Upper lobe of left lung (tissue), 6 donors: Measurements from ENCODE around the gene KLHL7. TPM values are rescaled to one million over a fixed set of nuclear protein-coding genes. Genes with fewer than 3 reads are reported as not detected.

ENCODE experiments used
- ATAC-seq, 2 donors: fragments of 200-7000 bp; cut with Tn5 transposase; one replicate each; pipeline ENCODE4 v1.9.1; 2022; ENCODE audit warnings: mild to moderate bottlenecking in 2 of 2, moderate library complexity in 2 of 2; ENCODE audit not compliant: low FRiP score in 2 of 2
- DNase-seq, 2 donors: peaks; one replicate each; pipeline ENCODE4 v3.0.0-alpha.2; 2019 to 2020
- H3K27ac ChIP-seq, 4 donors: fragments of 200-600 bp; sonication (generic); one replicate each; pipeline ENCODE4 v1.5.1; 2016 to 2019
- H3K27me3 ChIP-seq, 4 donors: fragments of 200-600 bp; sonication (generic); one replicate each; pipeline ENCODE4 v1.5.1; 2017 to 2019
- H3K36me3 ChIP-seq, 4 donors: fragments of 200-600 bp; sonication (generic); one replicate each; pipeline ENCODE4 v1.5.1; 2016 to 2019
- H3K4me1 ChIP-seq, 4 donors: fragments of 200-600 bp; sonication (generic); one replicate each; pipeline ENCODE4 v1.5.1; 2018 to 2019
- H3K4me3 ChIP-seq, 4 donors: fragments of 200-600 bp; sonication (generic); one replicate each; pipeline ENCODE4 v1.5.1; 2017 to 2019; ENCODE audit warnings: mild to moderate bottlenecking in 2 of 4, moderate library complexity in 1 of 4
- H3K9me3 ChIP-seq, 4 donors: fragments of 200-600 bp; sonication (generic); one replicate each; pipeline ENCODE4 v1.5.1; 2018 to 2019
- EP300 ChIP-seq, 4 donors: sonication (generic); formaldehyde crosslinking; IDR thresholded peaks; one replicate each; pipeline ENCODE4 v1.5.1; 2017; ENCODE audit warnings: antibody characterized with exemption in 4 of 4, control low read depth in 2 of 4
- POLR2A ChIP-seq, 4 donors: fragments of 450-650 bp; IDR thresholded peaks; one replicate each; pipeline ENCODE4 v1.5.1; 2016 to 2017; ENCODE audit warnings: antibody characterized with exemption in 4 of 4, mild to moderate bottlenecking in 2 of 4
- POLR2AphosphoS5 ChIP-seq, 2 donors: sonication (generic); formaldehyde crosslinking; IDR thresholded peaks; one replicate each; pipeline ENCODE4 v1.5.1; 2017; ENCODE audit warnings: antibody characterized with exemption in 2 of 2
- WGBS, 2 donors: methylation state at CpG; one replicate each; pipeline ENCODE4 v1.1.5; 2017 to 2018; 5-methylcytosine and 5-hydroxymethylcytosine counted together
- total RNA-seq, 6 donors: library from RNA; depleted of rRNA in 4 of 6; stranded (reverse); fragments of >200 nt in 4 of 6; gene quantifications; one replicate each; pipeline versions ENCODE4 v1.1.0 to v1.2.1, GENCODE V29; 2016 to 2021
- TF ChIP-seq, protein P1 (sequence below), 6 experiments: fragments of 450-650 bp in 4 of 6; fragments of 200-600 bp in 2 of 6; sonication (generic) in 2 of 6; IDR thresholded peaks; one replicate each; pipeline ENCODE4 v1.5.1; 2016 to 2019; ENCODE audit warnings: antibody characterized with exemption in 6 of 6
- donor health status: DM: no; HTN: no; CAD: no; lungs with moderate emphysema.
- donor health status: DM: no; HTN: yes; CAD: no; lungs with severe emphysema.

The KLHL7 gene
- total RNA-seq, 6 donors from 2014 or later: 18.6 to 43.8 (median 23.9) TPM

DNA sequence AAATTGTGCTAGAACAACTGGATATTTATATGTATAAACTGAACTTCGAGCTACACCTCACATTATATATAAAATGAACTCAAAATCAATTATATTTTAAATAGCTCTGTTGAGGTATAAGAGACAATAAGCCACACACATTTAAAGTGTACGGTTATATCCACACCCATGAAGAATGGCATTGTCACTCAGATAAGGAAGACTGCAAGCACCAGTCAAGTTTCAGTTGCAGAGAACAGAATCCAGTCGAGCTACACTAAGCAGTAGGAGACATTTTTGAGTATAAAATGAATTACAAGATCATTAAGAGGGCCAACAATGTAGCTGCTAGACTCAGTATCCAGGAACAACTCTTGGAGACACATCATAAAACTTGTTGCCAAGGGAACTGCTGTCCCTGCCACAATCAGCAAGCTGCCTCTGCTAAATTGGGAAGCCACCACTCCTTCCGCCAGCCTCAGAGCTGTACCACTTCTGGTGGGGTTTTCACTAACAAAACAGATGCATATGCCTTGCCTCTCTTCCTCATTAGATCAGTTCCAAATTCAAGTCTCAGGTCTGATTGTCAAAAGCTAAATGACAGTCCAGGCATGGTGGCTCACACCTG lies 121.4 kb downstream of the KLHL7 start:
- Histone ChIP-seq H3K27ac (no peak overlapping the region), H3K36me3 (no peaks in the 10 kb centered on the region), H3K4me3 (no peak overlapping the region), H3K27me3 (no peaks in the 10 kb centered on the region), H3K9me3 (no peaks in the 10 kb centered on the region), H3K4me1 (no peaks in the 10 kb centered on the region)
- ATAC-seq (no peak), DNase-seq (no peak)
- WGBS, 2 donors: 72 to 81% methylated on average over 4 of the region's 4 CpGs
- TF ChIP-seq EP300 (IDR thresholded peaks at IDR 0.05): no peak
- TF ChIP-seq, protein P1, sequence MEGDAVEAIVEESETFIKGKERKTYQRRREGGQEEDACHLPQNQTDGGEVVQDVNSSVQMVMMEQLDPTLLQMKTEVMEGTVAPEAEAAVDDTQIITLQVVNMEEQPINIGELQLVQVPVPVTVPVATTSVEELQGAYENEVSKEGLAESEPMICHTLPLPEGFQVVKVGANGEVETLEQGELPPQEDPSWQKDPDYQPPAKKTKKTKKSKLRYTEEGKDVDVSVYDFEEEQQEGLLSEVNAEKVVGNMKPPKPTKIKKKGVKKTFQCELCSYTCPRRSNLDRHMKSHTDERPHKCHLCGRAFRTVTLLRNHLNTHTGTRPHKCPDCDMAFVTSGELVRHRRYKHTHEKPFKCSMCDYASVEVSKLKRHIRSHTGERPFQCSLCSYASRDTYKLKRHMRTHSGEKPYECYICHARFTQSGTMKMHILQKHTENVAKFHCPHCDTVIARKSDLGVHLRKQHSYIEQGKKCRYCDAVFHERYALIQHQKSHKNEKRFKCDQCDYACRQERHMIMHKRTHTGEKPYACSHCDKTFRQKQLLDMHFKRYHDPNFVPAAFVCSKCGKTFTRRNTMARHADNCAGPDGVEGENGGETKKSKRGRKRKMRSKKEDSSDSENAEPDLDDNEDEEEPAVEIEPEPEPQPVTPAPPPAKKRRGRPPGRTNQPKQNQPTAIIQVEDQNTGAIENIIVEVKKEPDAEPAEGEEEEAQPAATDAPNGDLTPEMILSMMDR (IDR thresholded peaks at IDR 0.05): no peak
- no peak for TF ChIP-seq POLR2AphosphoS5 (IDR thresholded peaks at IDR 0.05)
- TF ChIP-seq POLR2A (IDR thresholded peaks at IDR 0.05): no peak

Other genes starting within 250 kb of the KLHL7 start
- 10 to 100 TPM; 16.4 to 43.6 (median 38.8) TPM for gene HYCC1, start 91.7 kb upstream of the KLHL7 start, total RNA-seq
- gene NUP42, start 76.3 kb downstream of the KLHL7 start, total RNA-seq: 10 to 100 TPM; 25.2 to 77.5 (median 32.9) TPM
- gene GPNMB, start 141.0 kb downstream of the KLHL7 start, total RNA-seq: 100 to 1,000 TPM in 5 of 6 donors, 10 to 100 TPM in 1; 68.5 to 309 (median 159) TPM
- gene MALSU1, start 193.6 kb downstream of the KLHL7 start, total RNA-seq: 10 to 100 TPM; 30.5 to 63.2 (median 44.6) TPM